AG09309 (cell line): ENCODE data around the gene ERBIN.
"Not testable (repeated sequence)": the region's sequence is repeated elsewhere in the genome, so short reads cannot be mapped to it uniquely, and the experiment has no call there.

ENCODE experiments used
- DNase-seq: peaks from one replicate; pipeline ENCODE4 v3.0.0-alpha.2; 2010; ENCODE audit warnings: low read depth
- H3K4me3 ChIP-seq: 2 replicates; pipeline ENCODE4 v1.5.1; 2011; ENCODE audit warnings: mild to moderate bottlenecking, low read depth, low read length, moderate library complexity; ENCODE audit not compliant: control insufficient read depth
- TF ChIP-seq, protein P1 (sequence below): IDR thresholded peaks from 2 replicates; pipeline ENCODE4 v1.5.1; 2011; ENCODE audit warnings: mild to moderate bottlenecking, low read depth, low read length, inconsistent platforms; ENCODE audit not compliant: insufficient read depth, control insufficient read depth; ENCODE audit errors: missing control alignments

ERBIN gene

DNA sequence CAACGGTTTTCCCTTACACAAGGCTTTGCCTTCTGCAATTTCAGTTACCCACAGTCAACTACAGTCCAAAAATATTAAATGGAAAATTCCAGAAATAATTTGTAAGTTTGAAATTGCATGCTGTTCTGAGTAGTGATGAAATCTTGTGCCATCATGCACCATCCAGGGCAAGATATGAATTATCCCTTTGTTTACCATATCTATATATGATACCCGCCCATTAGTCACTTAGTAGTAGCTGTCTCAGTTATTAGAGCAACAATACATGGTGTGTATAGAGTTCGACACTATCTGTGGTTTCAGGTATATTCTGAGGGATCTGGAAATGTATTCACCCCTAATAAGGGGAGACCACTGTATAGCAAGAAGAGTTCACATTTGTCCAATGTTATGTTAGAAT is 29.4 kb downstream of the ERBIN start:
- TF ChIP-seq, protein P1, sequence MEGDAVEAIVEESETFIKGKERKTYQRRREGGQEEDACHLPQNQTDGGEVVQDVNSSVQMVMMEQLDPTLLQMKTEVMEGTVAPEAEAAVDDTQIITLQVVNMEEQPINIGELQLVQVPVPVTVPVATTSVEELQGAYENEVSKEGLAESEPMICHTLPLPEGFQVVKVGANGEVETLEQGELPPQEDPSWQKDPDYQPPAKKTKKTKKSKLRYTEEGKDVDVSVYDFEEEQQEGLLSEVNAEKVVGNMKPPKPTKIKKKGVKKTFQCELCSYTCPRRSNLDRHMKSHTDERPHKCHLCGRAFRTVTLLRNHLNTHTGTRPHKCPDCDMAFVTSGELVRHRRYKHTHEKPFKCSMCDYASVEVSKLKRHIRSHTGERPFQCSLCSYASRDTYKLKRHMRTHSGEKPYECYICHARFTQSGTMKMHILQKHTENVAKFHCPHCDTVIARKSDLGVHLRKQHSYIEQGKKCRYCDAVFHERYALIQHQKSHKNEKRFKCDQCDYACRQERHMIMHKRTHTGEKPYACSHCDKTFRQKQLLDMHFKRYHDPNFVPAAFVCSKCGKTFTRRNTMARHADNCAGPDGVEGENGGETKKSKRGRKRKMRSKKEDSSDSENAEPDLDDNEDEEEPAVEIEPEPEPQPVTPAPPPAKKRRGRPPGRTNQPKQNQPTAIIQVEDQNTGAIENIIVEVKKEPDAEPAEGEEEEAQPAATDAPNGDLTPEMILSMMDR: no peak
- no peak overlapping the region for H3K4me3 ChIP-seq
- DNase-seq: no peak

DNA sequence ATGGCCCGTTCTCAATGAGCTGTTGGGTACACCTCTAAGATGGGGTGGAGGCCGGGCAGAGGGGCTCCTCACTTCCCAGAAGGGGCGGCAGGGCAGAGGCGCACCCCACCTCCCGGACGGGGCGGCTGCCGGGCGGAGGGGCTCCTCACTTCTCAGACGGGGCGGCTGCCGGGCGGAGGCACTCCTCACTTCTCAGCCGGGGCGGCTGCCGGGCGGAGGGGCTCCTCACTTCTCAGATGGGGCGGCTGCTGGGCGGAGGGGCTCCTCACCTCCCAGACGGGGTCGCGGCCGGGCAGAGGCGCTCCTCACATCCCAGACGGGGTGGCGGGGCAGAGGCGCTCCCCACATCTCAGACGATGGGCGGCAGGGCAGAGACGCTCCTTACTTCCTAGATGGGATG is 31.3 kb downstream of the ERBIN start:
- not testable (repeated sequence) for H3K4me3 ChIP-seq, DNase-seq

DNA sequence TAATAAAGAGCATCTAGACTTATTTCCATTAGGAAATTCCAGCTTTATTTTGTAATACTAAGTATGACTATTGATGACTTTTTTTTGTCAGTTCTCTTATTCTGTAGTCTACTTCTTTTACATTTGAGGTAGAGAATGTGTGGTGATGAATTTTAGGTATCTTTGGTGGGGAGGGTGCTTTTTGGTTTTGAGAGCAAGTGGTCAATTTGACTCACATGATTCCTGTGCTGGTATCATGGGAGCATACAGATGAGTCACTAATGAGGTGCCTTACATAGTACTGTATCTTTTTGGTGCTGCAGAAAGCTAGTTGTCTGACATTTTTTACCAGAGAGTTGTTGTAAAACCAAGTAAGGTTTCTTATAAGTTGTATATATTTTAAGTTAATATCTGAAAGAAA is 35.3 kb downstream of the ERBIN start:
- DNase-seq: peak; percentile 7
- TF ChIP-seq, protein P1: no peak
- H3K4me3 ChIP-seq: no peak overlapping the region

DNA sequence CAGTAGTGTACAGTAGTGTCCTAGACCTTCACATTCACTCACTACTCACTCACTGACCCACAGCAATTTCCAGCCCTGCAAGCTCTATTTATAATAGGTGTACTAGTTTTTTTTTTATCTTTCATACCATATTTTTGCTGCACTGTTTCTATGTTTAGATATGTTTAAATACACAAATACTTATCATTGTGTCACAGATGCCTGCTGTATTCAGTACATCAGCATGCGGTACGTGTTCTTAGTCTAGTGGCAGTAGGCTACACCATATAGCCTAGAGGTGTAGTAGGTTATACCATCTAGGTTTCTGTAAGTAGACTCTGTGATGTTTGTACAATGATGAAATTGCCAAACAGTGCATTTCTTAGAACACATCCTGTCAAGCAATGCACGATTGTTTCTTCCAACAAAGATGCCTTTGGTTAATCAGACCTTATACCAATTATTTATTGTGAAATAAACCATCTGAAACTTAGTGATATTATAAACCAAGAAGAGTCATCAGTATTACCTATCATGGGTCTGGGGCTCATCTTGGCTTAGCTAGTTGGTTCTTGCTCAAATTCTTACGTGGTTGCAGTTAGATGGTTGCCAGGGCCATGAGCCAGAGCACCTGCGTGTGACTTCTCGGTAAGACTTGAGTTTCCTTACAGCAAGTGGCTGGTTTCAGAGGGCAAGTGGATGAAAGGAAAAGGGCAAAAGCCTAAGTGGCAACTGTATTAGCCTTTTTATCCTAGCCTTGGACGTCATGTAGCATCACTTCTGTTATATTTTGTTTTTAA is 41.1 kb downstream of the ERBIN start:
- no peak overlapping the region for H3K4me3 ChIP-seq
- DNase-seq: no peak
- TF ChIP-seq, protein P1: no peak

DNA sequence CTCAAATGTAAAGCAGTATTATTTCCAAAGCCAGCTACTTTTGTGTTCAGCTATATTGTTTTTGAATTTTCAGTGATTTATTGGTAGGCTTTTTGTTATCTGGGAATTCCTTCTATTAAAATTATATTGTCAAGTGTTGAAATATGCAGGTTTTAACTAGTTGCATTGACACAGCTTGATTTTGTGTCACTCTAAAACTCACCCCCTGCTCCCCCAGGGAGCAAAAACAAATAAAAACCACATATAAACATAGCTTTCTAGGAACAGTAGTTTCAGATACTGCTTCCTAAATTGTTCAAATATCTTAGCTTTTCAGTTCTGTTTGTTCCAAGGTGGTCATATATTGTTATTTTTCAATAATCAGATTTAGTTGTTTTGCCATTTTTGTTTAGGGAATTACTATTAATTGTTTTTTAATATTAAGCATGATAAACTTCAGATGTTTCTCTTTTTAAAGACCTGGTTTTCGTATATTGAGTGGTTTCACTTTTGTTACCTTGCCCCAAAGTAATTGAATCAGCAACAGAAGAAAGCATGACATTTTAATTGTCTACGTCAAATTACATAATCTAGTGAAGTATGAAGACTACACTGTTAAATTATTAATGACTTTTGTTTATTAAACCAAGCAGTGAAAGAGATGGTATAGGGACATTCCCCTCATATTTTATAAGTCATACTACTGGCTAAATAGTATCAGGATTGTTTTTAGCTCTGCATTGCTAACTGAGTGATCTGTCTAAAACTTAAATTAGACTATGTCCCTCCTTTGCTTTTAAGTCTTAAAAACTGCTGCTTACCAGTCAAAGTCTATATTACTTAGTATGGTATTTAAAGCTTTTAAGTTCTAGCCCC is 43.4 kb downstream of the ERBIN start:
- no peak overlapping the region for H3K4me3 ChIP-seq

DNA sequence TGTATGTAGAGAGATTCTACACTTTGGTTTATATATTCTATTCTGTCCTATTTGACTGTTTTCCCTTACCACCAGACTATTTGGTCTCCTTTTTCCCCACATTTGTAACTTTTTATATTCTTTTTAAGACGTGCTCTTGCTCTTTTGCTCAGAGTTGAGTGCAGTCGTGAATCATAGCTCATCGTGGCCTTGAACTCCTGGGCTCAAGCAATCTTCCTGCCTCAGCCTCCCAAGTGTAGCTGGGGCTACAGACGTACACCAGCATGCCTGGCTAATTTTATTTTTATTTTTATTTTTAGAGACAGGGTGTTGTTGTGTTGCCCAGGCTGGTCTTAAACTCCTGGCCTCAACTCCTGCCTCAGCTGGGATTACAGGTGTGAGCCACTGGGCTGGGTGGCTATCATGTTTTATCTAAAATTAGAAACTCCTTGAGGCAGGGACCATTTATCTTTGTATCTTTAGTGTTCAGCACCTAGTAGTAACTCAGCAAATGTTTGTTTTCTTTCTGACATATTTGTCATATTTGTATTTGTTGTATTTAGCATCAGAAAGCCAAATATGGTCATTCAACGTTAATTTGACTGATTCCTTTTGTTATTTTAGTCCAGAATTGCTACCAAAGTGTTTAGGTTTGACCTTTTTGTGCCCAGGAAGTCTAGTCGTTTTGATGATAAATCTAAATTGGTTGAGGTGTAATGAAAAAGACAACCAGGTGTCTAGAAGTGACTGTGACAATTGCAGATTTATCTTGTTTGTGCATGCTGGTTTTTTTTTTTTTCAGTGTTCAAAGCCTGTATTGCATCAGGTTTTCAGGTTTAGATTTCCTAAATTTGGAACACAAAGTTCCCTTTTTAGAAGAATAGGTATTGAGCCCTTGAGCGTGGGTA is 44.3 kb downstream of the ERBIN start:
- DNase-seq: no peak

More for the DNA sequence above, 43.4 kb downstream of the ERBIN start:
- DNase-seq: no peak
- TF ChIP-seq, protein P1: no peak

More for the DNA sequence above, 44.3 kb downstream of the ERBIN start:
- TF ChIP-seq, protein P1: no peak
- H3K4me3 ChIP-seq: no peak overlapping the region
